Lower lobe of right lung (tissue), 1 donor: Measurements from ENCODE around the gene UBE2K. TPM values are rescaled to one million over a fixed set of nuclear protein-coding genes. Genes with fewer than 3 reads are reported as not detected.

Experiments used
- total RNA-seq: library from RNA; stranded (reverse); fragmentation: NEBNext Ultra II Directional; extraction: Animal tissue kit (Norgen Biotek cat#: 25700); gene quantifications from one replicate; pipeline ENCODE4 v1.2.1, GENCODE V29; 2021
- donor health status: DM: no; HTN: yes; CAD: no; lungs with severe emphysema.

Gene UBE2K
- total RNA-seq, 1 donor from 2014 or later = 54.3 TPM

Other genes with a start within 250 kb of the UBE2K start
- gene RPL9, start 239.2 kb upstream of the UBE2K start, total RNA-seq = 1,277 TPM
- 13.7 TPM for gene LIAS, start 239.1 kb upstream of the UBE2K start, total RNA-seq
- gene UGDH, start 170.7 kb upstream of the UBE2K start, total RNA-seq = 47.7 TPM
- gene SMIM14, start 59.3 kb upstream of the UBE2K start, total RNA-seq = 61.2 TPM